Mucosa of gallbladder (tissue), 1 donor: Measurements from ENCODE around the gene NVL. TPM values are rescaled to one million over a fixed set of nuclear protein-coding genes. Genes with fewer than 3 reads are reported as not detected.
"Not testable (repeated sequence)": the region's sequence is repeated elsewhere in the genome, so short reads cannot be mapped to it uniquely, and the experiment has no call there.

Source experiments
- DNase-seq: peaks from one replicate; pipeline ENCODE4 v3.0.0-alpha.2; 2020; ENCODE audit warnings: low spot score
- total RNA-seq: library from RNA; stranded (reverse); gene quantifications from one replicate; pipeline ENCODE4 v1.2.1, GENCODE V29; 2021
- donor health status: DM: no; HTN: no; CAD: no.

The NVL gene
- 17.6 TPM for total RNA-seq

GRCh38 chr1:224329842-224330753 lies at the start of gene NVL:
NVL (minus strand) TSS chr1:224330172; CDS start chr1:224330127, 45 bp downstream.
- peak; percentile 84 for DNase-seq

- DNase-seq: no peak
Observed at GRCh38 chr1:224378855-224379631, 49.1 kb upstream of the NVL start.

GRCh38 chr1:224377676-224378006 lies 47.7 kb upstream of the NVL start:
- no peak for DNase-seq

- no peak for DNase-seq
Observed at GRCh38 chr1:224375059-224375458, 45.1 kb upstream of the NVL start.

GRCh38 chr1:224373008-224373590 lies 43.1 kb upstream of the NVL start:
- DNase-seq: no peak

- no peak for DNase-seq
Observed at GRCh38 chr1:224368409-224368808, 38.4 kb upstream of the NVL start.

- no peak for DNase-seq
Observed at GRCh38 chr1:224359207-224359606, 29.2 kb upstream of the NVL start.

GRCh38 chr1:224358237-224358636 lies 28.3 kb upstream of the NVL start:
- DNase-seq: no peak

- no peak for DNase-seq
Observed at GRCh38 chr1:224357626-224358124, 27.7 kb upstream of the NVL start.

GRCh38 chr1:224356685-224357625 lies 27.0 kb upstream of the NVL start, which contains the start of gene CNIH4:
CNIH4 (plus strand) TSS chr1:224356879; CDS start chr1:224356925, 46 bp downstream.
- peak; percentile 93 for DNase-seq

- no peak for DNase-seq
Observed at GRCh38 chr1:224353975-224354925, 24.3 kb upstream of the NVL start.

GRCh38 chr1:224352436-224353085 lies 22.6 kb upstream of the NVL start:
- DNase-seq: not testable (repeated sequence)

GRCh38 chr1:224349716-224350115 lies 19.7 kb upstream of the NVL start:
- not testable (repeated sequence) for DNase-seq

GRCh38 chr1:224348137-224348536 lies 18.2 kb upstream of the NVL start:
- no peak for DNase-seq

GRCh38 chr1:224343679-224344078 lies 13.7 kb upstream of the NVL start:
- no peak for DNase-seq

GRCh38 chr1:224340453-224341384 lies 10.7 kb upstream of the NVL start:
- not testable (repeated sequence) for DNase-seq

- no peak for DNase-seq
Observed at GRCh38 chr1:224339442-224340033, 9.6 kb upstream of the NVL start.
